Type B pancreatic cell (in vitro differentiated cells): ENCODE measurements around the gene LSMEM2. TPM values are rescaled to one million over a fixed set of nuclear protein-coding genes. Genes with fewer than 3 reads are reported as not detected.
A peak's percentile ranks its signal among the peaks of the same experiment; 100 is the strongest.

Source experiments
- DNase-seq: peaks from one replicate; pipeline ENCODE4 v3.0.0; 2021; ENCODE audit warnings: mixed read lengths; ENCODE audit not compliant: unreplicated experiment; ENCODE audit errors: extremely low spot score
- H3K27ac Mint-ChIP-seq: 2 replicates; pipeline ENCODE4 v1.8.0; 2021; ENCODE audit warnings: mild to moderate bottlenecking, mixed read lengths
- H3K27me3 Mint-ChIP-seq: 2 replicates; pipeline ENCODE4 v1.8.0; 2021; ENCODE audit warnings: mixed read lengths
- H3K36me3 Mint-ChIP-seq: 2 replicates; pipeline ENCODE4 v1.8.0; 2021; ENCODE audit warnings: mixed read lengths
- H3K4me1 Mint-ChIP-seq: one replicate; pipeline ENCODE4 v1.8.0; 2021; ENCODE audit warnings: mixed read lengths; ENCODE audit not compliant: unreplicated experiment
- H3K4me3 Mint-ChIP-seq: 2 replicates; pipeline ENCODE4 v1.8.0; 2021; ENCODE audit warnings: mild to moderate bottlenecking, mixed read lengths
- H3K9me3 Mint-ChIP-seq: 2 replicates; pipeline ENCODE4 v1.8.0; 2021; ENCODE audit warnings: mixed read lengths
- total RNA-seq: library from RNA; stranded (reverse); gene quantifications from 2 replicates; pipeline ENCODE4 v1.2.1, GENCODE V29; 2021; ENCODE audit warnings: low replicate concordance
- TF ChIP-seq, protein P1 (sequence below): fragments of 200-600 bp; sonication (generic); conservative IDR thresholded peaks from 2 replicates; pipeline ENCODE4 v1.5.0; 2021; ENCODE audit warnings: antibody characterized with exemption, mild to moderate bottlenecking

LSMEM2 gene
- total RNA-seq, 1 donor from 2014 or later: not detected

DNA sequence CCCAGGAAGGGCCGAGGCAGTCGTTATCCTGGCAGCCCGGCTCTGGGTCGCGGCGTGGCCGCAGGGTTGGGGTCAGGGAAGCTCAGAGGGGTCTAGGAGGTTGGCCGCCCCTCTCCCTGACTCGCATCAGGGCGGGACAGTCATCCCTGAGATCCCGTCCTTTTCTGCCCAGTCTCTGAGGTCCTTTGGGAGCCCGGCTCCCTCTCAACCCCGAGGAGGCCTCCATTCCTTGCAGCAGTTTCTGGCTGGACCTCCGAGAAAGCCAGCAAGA is 43.2 kb downstream of the LSMEM2 start:
- no peak for DNase-seq
- no peaks in the 10 kb centered on the region for H3K9me3 Mint-ChIP-seq
- H3K4me1 Mint-ChIP-seq: peaks cover 27% of the 10 kb centered on the region
- H3K4me3 Mint-ChIP-seq: peak overlapping the region; percentile 89
- peaks cover 7% of the 10 kb centered on the region for H3K36me3 Mint-ChIP-seq
- no peaks in the 10 kb centered on the region for H3K27me3 Mint-ChIP-seq
- H3K27ac Mint-ChIP-seq: no peak overlapping the region
- TF ChIP-seq, protein P1, sequence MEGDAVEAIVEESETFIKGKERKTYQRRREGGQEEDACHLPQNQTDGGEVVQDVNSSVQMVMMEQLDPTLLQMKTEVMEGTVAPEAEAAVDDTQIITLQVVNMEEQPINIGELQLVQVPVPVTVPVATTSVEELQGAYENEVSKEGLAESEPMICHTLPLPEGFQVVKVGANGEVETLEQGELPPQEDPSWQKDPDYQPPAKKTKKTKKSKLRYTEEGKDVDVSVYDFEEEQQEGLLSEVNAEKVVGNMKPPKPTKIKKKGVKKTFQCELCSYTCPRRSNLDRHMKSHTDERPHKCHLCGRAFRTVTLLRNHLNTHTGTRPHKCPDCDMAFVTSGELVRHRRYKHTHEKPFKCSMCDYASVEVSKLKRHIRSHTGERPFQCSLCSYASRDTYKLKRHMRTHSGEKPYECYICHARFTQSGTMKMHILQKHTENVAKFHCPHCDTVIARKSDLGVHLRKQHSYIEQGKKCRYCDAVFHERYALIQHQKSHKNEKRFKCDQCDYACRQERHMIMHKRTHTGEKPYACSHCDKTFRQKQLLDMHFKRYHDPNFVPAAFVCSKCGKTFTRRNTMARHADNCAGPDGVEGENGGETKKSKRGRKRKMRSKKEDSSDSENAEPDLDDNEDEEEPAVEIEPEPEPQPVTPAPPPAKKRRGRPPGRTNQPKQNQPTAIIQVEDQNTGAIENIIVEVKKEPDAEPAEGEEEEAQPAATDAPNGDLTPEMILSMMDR: no peak

DNA sequence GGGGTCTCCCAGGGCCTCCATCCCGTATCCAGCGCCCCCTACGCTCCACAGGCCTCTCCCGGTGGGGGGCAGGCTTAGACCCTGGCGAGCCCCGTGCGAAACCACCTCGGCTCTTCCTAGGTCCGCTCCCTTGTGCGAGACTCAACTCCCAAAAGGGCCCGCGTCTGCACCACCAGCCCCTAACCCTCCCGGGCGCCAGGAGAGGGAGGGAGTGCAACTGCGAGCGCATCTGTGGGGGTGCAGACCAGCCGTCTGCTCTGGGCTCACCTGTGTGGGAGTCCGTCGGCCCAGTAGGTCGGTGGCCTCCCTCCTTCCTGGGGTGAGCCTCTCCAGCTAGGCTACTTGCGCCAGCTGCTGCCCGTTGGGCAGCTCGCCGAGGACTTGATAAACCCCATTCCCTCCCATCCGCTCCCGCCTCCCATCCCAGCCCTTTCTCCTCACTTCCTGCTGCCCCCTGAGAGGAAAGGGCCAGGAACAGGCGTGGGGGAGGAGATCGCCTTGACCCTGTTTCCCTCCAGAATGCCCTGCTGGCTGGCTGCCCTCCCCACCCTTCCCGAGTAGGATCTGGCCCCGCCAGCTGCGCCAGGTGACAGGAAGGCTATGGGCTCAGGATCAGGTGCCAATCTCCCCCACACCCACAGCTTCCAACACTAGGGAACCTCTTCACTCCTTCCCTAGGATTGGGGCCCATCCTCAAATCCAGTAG is 43.7 kb downstream of the LSMEM2 start, which contains the start of gene HYAL2:
Gene HYAL2 (minus strand): TSS at position 360 of the 706 bp plus-strand sequence. CDS start 2,256 bp downstream, outside the sequence.
- Mint-ChIP-seq H3K9me3 (no peaks in the 10 kb centered on the region), H3K27me3 (no peaks in the 10 kb centered on the region), H3K4me1 (peaks cover 25% of the 10 kb centered on the region), H3K27ac (peak within 1 kb of the TSS; percentile 95), H3K4me3 (peak within 1 kb of the TSS; percentile 89), H3K36me3 (peaks cover 7% of the 10 kb centered on the region)
- TF ChIP-seq, protein P1: no peak
- no peak for DNase-seq

DNA sequence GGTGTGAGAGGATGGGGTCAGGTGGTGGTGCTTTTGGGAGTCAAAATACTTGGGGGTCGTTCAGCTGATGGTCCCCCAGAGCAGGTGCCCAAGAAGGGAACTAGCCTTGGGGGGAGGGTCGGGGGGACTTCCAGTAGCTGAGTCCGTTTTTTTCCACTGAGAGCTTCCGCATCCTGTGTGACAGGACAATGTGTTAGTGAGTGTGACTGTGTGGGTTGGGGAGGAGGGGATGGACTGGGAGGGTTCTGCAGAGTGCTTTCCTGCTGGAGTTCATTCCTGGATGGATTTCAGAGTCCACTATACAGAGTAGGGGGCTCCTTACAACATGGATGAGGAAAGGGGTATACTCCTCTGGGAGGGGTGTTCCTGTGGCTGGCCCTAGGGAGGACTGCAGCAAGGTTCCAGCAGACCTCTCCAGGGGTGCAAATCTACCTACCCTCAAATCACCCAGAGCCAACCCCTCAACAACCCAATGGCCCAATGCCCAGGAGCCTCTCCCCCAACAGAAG is 44.3 kb downstream of the LSMEM2 start:
- peak overlapping the region; percentile 89 for H3K4me3 Mint-ChIP-seq
- H3K27me3 Mint-ChIP-seq: no peaks in the 10 kb centered on the region
- no peak for DNase-seq
- H3K9me3 Mint-ChIP-seq: no peaks in the 10 kb centered on the region
- TF ChIP-seq, protein P1: no peak
- H3K27ac Mint-ChIP-seq: peak overlapping the region; percentile 67
- peaks cover 7% of the 10 kb centered on the region for H3K36me3 Mint-ChIP-seq
- H3K4me1 Mint-ChIP-seq: peaks cover 25% of the 10 kb centered on the region

DNA sequence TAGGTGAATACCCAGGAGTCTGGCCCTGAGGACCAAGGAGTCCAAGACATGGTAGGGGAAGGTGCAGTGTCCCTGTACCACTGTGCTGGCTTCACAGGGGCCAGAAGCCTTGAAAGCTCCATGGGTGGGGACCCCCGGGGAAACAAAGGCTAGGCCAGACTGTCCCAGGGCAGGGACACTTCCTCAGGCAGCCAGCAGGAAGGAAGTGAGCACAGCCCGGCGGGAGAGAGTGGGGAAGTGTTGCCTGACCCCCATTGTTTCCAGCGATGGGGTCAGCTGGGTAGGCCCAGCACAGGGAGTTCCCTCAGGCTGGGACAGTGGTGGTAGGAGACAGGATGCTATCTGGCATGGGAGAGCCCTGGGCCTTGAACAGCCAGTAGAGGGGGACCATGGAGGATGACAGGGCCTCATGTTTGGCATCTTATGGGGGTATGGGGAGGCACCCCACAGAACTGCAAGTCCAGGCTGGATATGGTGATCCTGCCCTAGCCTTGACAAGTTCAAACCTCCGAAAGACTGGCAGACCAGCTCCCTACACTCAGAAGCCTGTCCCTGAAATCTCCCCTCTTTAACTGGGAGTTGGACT is 44.8 kb downstream of the LSMEM2 start:
- Mint-ChIP-seq H3K4me1 (peaks cover 25% of the 10 kb centered on the region), H3K36me3 (peaks cover 4% of the 10 kb centered on the region), H3K27me3 (no peaks in the 10 kb centered on the region), H3K4me3 (no peak overlapping the region), H3K27ac (peak overlapping the region; percentile 67), H3K9me3 (no peaks in the 10 kb centered on the region)
- DNase-seq: no peak
- TF ChIP-seq, protein P1: peak; percentile 29

DNA sequence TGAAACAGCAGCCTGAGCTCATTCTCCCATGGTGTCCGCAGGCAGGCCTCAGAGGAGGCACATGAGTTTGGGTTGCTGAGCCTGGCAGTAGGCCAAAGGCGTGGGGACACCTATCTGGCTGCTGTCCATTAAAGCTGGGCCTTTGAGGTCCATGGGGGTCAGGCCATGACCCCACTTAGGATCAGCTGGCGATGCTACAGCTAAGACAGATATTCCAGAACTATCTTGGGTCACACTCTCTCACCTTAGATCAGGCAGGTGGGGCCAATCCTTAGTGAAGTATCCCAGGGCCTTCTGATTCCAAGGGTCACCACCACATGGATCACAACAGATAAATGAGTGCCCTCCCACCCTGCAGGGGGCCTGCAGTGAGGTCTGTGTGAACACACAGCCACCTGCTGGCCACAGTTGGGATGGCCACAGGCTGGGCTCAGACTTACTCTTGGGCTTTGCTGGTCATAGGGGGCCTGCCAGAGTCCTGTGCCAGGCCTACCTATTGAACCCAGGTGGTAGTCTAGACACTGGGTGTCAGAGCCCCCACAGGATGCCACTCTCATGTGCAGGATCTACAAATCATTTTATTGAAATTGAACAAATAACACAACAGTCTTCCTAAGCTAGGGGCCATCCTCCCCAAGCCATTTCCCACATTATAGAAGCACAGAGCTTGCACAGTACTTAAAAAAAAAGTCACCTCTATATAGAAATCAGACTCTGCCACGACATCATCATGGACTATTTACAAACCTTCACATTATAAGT is 45.6 kb downstream of the LSMEM2 start:
- Mint-ChIP-seq H3K4me3 (peak overlapping the region; percentile 75), H3K36me3 (peaks cover 4% of the 10 kb centered on the region), H3K27me3 (no peaks in the 10 kb centered on the region), H3K27ac (peak overlapping the region; percentile 86), H3K9me3 (no peaks in the 10 kb centered on the region), H3K4me1 (peaks cover 22% of the 10 kb centered on the region)
- DNase-seq: no peak
- TF ChIP-seq, protein P1: peak; percentile 86
